Kidney capillary endothelial cell (primary cell): Measurements from ENCODE around the gene CCDC60.

Experiments
- DNase-seq: peaks from one replicate; pipeline ENCODE4 v3.0.0-alpha.2; 2018; ENCODE audit warnings: low spot score

CCDC60 gene

GRCh38 chr12:119540476-119540875 is 205.9 kb downstream of the CCDC60 start:
- DNase-seq = no peak

GRCh38 chr12:119544765-119545625 is 210.5 kb downstream of the CCDC60 start:
- peak; percentile 69 for DNase-seq

GRCh38 chr12:119546340-119546739 is 211.8 kb downstream of the CCDC60 start:
- no peak for DNase-seq

GRCh38 chr12:119547001-119547400 is 212.5 kb downstream of the CCDC60 start:
- no peak for DNase-seq

GRCh38 chr12:119556854-119557253 is 222.3 kb downstream of the CCDC60 start:
- DNase-seq = no peak

GRCh38 chr12:119565404-119565803 is 230.9 kb downstream of the CCDC60 start:
- DNase-seq = no peak

GRCh38 chr12:119570771-119571170 is 236.2 kb downstream of the CCDC60 start:
- no peak for DNase-seq

GRCh38 chr12:119573086-119573485 is 238.6 kb downstream of the CCDC60 start:
- DNase-seq = no peak

GRCh38 chr12:119574255-119574654 is 239.7 kb downstream of the CCDC60 start:
- DNase-seq = no peak

GRCh38 chr12:119576118-119576810 is 241.7 kb downstream of the CCDC60 start:
- no peak for DNase-seq

- no peak for DNase-seq
Observed at GRCh38 chr12:119576915-119577314, 242.4 kb downstream of the CCDC60 start.

GRCh38 chr12:119578112-119578511 is 243.6 kb downstream of the CCDC60 start:
- DNase-seq = no peak

- DNase-seq = no peak
Observed at GRCh38 chr12:119589097-119589496, 254.6 kb downstream of the CCDC60 start.

GRCh38 chr12:119589634-119590033 is 255.1 kb downstream of the CCDC60 start:
- no peak for DNase-seq
